Peyer's patch (tissue), 4 donors: ENCODE results near the gene ALG10B.

Experiments used
- POLR2A ChIP-seq, 2 donors: fragments of 450-650 bp; IDR thresholded peaks; one replicate each; pipeline ENCODE4 v1.5.1; 2017; ENCODE audit warnings: antibody characterized with exemption in 2 of 2, mild to moderate bottlenecking in 2 of 2, moderate library complexity in 2 of 2
- TF ChIP-seq, protein P1 (sequence below), 6 experiments: fragments of 450-650 bp in 4 of 6; fragments of 200-600 bp in 2 of 6; sonication (generic) in 1 of 6; IDR thresholded peaks; one replicate each; pipeline ENCODE4 v1.5.1; 2017 to 2019; ENCODE audit warnings: antibody characterized with exemption in 6 of 6, mild to moderate bottlenecking in 3 of 6, moderate library complexity in 1 of 6

DNA sequence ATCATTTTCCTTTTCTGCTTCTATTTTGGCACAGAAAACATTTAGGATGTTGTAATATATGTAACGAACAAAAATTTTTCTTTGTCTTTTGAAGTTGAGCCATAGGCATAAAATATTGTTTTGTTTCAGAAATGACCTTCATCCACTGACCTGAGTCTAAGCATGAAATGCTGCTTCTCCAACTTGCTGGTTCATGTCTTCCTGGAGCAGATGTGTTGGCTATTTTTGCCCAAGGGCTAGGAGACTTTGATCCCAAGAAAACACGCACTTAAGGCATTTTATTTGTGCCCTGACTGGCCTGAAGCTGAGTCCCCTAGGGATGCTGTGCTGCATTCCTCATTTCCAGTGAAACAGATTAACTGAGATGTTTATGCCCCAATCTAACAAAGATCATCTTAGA lies 27.2 kb upstream of the ALG10B start:
- no peak for TF ChIP-seq POLR2A (IDR thresholded peaks at IDR 0.05)
- TF ChIP-seq, protein P1, sequence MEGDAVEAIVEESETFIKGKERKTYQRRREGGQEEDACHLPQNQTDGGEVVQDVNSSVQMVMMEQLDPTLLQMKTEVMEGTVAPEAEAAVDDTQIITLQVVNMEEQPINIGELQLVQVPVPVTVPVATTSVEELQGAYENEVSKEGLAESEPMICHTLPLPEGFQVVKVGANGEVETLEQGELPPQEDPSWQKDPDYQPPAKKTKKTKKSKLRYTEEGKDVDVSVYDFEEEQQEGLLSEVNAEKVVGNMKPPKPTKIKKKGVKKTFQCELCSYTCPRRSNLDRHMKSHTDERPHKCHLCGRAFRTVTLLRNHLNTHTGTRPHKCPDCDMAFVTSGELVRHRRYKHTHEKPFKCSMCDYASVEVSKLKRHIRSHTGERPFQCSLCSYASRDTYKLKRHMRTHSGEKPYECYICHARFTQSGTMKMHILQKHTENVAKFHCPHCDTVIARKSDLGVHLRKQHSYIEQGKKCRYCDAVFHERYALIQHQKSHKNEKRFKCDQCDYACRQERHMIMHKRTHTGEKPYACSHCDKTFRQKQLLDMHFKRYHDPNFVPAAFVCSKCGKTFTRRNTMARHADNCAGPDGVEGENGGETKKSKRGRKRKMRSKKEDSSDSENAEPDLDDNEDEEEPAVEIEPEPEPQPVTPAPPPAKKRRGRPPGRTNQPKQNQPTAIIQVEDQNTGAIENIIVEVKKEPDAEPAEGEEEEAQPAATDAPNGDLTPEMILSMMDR (IDR thresholded peaks at IDR 0.05): no peak
